WI38 (cell line): ENCODE results near the gene GRK3.
"Not testable (repeated sequence)": the region's sequence is repeated elsewhere in the genome, so short reads cannot be mapped to it uniquely, and the experiment has no call there.

ENCODE experiments used
- H3K4me3 ChIP-seq: 2 replicates; pipeline ENCODE4 v1.5.1; 2011; ENCODE audit warnings: low read depth, mild to moderate bottlenecking, control low read depth, low read length
- TF ChIP-seq, protein P1 (sequence below): IDR thresholded peaks from 2 replicates; pipeline ENCODE4 v1.5.1; 2012; ENCODE audit warnings: low read depth, mild to moderate bottlenecking, control low read depth, low read length

GRK3 gene

DNA sequence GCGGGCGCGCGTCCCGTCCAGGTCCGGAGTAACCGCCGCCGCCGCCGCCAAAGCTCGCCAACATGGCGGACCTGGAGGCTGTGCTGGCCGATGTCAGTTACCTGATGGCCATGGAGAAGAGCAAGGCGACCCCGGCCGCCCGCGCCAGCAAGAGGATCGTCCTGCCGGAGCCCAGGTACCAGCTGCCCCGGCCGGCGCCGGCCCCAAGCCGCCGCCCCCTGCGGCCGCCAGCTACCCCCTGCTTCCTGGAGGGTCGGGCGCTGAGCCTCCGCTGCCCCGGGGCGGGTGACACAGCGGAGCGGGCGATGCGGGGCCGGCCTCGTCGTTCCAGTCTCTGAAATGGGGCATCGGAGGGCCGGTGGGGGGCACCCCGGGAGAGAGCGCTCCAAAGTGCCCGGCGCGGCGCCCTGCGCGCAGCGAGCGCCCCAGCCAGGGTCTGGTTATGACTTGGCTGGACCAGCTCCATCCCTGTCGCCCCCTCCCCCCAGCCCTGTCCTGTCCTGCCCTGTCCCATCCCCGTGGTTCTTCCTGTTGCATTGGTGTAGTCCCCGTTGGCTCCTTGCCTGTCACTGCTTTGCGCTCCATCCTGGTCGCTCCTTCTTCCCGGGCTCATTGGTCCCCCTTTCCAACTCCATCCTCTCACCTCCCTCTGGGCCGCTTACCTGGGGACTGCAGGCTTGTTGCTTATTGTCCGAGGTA, 653 bp downstream of the GRK3 start:
- H3K4me3 ChIP-seq, result peak overlapping the region; percentile 75
- TF ChIP-seq, protein P1, sequence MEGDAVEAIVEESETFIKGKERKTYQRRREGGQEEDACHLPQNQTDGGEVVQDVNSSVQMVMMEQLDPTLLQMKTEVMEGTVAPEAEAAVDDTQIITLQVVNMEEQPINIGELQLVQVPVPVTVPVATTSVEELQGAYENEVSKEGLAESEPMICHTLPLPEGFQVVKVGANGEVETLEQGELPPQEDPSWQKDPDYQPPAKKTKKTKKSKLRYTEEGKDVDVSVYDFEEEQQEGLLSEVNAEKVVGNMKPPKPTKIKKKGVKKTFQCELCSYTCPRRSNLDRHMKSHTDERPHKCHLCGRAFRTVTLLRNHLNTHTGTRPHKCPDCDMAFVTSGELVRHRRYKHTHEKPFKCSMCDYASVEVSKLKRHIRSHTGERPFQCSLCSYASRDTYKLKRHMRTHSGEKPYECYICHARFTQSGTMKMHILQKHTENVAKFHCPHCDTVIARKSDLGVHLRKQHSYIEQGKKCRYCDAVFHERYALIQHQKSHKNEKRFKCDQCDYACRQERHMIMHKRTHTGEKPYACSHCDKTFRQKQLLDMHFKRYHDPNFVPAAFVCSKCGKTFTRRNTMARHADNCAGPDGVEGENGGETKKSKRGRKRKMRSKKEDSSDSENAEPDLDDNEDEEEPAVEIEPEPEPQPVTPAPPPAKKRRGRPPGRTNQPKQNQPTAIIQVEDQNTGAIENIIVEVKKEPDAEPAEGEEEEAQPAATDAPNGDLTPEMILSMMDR, result no peak

DNA sequence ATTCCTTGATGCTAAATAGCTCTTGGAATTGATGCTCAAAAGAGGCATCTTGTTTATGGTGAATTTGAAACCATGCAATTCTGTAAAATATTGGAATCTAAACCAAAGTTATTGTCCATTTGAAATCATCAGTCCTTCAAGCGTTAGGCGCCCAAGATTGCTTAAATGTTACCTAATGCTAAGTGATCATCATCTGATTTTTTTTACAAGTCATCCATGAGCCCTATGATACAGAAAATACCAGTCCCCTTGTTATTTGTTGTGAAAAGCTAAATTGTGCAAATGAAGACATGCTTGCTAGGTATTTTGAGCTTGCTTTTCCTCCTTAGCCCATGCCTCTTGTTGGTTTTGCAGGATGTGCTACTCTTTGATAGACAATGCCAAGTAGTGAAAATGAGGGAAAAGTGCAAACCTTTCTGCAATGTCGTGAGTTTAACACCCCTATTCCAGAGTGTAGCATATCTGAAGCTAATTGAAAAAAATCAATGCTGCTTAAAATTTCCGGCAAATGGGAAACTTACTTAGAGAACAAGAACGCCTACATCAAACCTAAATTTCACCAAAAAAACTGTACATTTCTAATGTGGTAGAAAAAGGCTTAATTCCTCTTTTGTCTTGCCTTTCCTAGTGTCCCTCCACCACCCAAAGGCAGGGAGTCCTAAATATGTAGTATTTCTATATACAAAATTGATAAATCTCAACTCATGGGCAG, 1.9 kb downstream of the GRK3 start:
- no peak overlapping the region; the same call in 1 of the 2 replicates for H3K4me3 ChIP-seq
- TF ChIP-seq, protein P1, result no peak

DNA sequence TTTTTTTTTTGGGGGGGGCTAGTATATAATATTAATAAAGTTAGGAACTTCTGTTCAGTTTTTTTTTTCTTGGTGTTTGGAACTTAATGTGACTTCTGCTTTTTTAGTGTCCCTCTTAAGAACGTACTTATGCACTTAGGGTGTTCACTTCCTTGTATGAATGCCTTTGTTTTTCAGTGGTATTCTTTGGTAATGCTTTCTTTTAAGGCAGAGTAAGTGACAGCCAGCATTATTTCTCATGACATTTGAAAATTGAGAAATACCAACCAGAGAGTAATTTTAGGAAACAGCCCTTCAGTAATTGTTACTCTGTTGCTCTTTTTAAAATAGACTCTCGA, 2.4 kb downstream of the GRK3 start:
- TF ChIP-seq, protein P1, result no peak
- H3K4me3 ChIP-seq, result no peak overlapping the region

DNA sequence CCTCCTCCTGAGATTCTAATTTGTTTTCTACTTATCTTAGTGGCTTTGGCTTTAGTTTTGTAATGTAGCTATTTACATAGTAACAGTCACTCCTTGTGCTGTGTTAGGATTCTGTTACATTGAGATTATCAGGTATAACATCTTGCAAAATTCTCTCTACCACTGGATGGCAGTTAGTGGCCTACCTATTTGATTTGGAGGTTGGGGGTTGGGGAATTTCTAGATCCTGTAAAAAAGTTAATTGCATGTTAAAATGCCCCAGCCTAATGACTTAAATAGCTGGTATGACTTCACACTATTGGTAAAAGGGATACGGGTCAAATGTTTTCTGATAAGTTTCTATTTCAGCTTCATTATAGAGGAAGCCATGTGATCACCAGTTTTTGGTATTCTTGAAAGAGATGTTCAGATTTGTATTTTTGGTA, 2.8 kb downstream of the GRK3 start:
- TF ChIP-seq, protein P1, result no peak
- no peak overlapping the region for H3K4me3 ChIP-seq

DNA sequence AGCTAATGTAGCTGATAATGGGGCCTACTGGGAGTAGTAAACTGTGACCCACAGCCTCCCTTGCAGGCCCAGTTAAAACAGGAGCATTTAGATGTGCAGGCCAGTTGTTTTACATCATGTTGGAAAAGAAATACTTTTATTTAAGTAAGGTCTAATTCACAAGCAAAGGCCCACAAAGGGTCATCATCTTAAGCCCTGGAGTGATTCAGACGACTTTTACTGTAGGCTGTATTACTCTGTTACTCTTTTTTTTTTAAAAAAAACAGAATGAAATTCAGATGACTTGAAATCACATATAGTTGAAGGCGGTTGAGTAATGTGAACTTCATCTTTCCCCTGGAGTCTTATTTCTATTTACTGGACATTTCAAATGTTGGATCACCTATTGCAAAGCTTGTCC, 3.6 kb downstream of the GRK3 start:
- not testable (repeated sequence) for H3K4me3 ChIP-seq

DNA sequence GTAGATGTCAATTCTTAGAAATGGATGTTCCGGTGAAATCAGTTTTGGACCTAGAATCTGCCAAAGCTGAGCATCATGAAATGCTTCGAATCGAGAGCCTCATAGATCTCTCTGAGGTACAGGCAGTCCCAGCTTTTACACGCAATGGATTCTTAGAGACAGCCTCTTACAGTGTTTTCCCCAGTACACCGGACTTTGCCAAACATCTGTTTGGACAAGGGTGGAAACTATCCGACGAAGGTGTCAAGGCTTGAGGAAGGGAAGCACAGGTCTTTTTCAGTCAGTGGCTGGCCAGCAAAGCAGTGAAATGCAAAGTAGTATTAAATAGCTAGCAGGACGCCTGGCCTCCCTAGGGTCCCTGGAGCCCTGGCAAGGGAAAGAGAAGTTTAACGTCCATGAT, 4.9 kb downstream of the GRK3 start:
- TF ChIP-seq, protein P1, result no peak
- H3K4me3 ChIP-seq, result no peak overlapping the region

DNA sequence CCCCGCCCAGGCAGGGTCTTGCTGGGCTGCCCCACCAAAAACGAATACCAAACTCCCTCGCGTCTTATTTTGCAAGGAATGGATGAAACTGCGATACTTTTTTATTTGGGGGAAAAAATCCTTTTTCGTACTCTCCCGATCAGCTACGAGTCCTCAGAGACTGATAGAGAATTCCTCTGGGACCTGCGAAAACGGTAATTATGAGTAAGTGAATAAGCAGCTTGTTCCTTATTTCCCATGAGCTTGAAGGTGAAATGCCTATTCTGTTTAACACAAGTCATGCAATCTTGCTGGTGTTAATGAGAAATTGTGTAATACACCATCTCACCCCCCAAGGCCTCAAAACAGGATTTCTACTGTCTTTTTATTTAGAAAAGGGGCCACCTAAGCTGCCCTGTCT, 5.5 kb downstream of the GRK3 start:
- TF ChIP-seq, protein P1, result no peak
- no peak overlapping the region for H3K4me3 ChIP-seq
